AG08395 (cell line): ENCODE results near the gene LYPD1.

Source experiments
- DNase-seq: peaks from one replicate; pipeline ENCODE4 v3.0.0; 2012; ENCODE audit warnings: mixed read lengths, low spot score

The LYPD1 gene

GRCh38 chr2:132632000-132632649 lies 37.9 kb downstream of the LYPD1 start:
- peak; percentile 43 for DNase-seq

DNA sequence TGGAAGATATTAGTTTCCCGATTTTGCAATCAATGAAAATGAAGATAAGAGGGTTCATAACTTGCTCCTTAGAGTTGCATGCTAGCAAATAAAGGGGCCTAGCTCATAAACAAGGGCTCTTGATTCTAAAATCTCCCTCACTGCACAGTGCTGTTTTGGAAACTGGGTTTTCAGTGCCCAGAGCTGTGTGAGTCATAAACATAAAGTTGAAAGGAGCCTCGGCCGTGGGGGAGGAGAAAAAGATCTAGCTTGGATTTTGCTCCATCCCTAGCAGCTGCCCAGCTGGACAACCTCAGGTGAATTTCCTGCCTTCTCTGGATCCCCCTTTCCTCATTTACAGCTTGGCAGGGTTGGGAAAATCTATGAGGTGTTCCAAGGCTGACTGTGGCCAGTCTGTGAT lies 42.5 kb downstream of the LYPD1 start:
- DNase-seq, result peak; percentile 27

GRCh38 chr2:132623096-132623839 lies 46.7 kb downstream of the LYPD1 start:
- peak; percentile 87 for DNase-seq

DNA sequence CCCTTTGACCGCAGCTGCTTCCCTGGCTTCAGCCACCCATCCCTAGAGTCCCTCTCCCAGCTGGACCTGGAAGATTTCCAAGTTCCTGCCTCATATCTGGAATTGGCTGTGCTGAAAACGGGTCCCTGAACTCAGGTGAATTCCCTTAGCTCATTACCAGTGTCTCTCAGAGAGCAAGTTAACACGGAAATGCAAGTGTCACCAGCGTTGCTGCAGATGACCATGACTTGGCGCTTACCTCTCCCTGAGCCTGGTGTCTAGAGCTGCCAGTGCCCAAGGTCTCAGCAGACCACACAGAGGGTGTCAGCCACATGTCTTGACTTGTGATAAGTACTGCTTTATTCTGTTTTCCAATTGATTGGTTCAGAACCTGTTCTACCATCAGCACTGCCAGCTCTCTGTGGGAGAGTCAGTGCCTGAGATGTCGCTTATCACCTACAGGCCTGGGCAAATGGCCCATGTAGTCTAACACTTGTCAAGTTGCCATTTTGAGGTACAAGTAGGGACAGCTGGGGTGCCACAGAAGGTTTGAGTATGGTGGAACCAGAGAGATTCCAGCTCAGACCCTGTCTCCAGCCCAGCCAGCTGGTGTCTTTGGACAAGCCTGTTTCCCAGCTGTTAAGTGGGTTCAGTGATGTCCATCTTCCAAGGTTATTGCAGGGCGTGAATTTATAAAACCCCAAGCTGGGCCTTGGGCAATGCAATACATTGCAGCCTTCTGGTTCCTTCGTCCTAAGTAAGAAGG lies 48.7 kb downstream of the LYPD1 start:
- DNase-seq, result no peak

- peak; percentile 63 for DNase-seq
Measured at GRCh38 chr2:132620115-132620514, 49.9 kb downstream of the LYPD1 start.

- no peak for DNase-seq
Measured at GRCh38 chr2:132618734-132619133, 51.3 kb downstream of the LYPD1 start.

GRCh38 chr2:132617989-132618388 lies 52.0 kb downstream of the LYPD1 start:
- no peak for DNase-seq

GRCh38 chr2:132615329-132616085 lies 54.5 kb downstream of the LYPD1 start:
- no peak for DNase-seq

DNA sequence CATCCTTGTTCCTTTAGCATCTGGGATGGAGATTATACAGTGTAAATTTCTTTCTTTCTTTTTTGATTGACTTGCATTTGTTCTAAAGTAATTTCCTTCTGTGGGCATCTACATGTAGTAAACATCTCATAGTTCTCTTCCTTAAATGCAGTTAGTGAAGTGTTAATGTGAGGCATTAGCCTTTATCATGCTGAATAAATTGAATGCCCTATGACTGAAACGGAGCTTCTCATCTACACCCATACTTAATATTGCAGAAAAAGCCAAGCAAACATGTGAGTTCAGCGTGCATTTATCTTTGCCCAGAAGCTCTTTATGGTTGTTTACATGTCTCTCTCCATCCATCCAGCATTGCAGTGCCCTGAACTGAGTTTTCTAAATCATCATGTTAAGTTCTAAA lies 58.3 kb downstream of the LYPD1 start:
- DNase-seq, result no peak

- DNase-seq, result no peak
Measured at GRCh38 chr2:132609101-132609890, 60.7 kb downstream of the LYPD1 start.

- no peak for DNase-seq
Measured at GRCh38 chr2:132608311-132608710, 61.7 kb downstream of the LYPD1 start.

DNA sequence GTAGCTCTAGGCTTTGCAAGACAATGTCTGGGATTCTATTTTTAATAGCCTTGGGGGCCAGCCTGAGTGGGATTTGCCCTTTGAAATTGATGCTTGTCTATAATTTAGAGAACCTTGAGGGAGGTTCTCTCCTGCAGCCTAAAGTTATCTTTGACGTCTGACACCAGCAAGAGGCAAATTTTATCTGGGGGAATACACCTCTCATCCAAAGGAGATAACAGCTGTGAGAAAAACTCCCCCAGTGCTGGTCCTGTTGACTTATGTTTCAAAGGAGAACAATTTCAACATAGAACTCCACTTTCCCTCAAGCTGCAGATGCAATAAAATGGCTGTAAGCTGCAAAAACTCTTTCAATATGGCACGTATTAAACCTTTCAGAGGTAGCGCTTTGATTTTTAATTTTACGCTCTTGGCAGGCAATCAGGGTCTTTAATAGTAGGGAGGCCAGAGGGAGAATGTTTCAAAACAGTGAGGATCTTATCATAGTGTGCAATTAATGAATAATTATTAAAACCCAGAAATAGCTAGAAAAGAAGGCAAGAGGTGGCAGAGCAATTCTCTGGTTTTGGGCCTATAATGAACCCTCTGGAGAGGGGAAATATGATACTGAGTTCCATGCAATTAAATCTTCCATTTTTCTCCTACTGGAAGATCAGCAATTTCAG lies 62.4 kb downstream of the LYPD1 start:
- no peak for DNase-seq

DNA sequence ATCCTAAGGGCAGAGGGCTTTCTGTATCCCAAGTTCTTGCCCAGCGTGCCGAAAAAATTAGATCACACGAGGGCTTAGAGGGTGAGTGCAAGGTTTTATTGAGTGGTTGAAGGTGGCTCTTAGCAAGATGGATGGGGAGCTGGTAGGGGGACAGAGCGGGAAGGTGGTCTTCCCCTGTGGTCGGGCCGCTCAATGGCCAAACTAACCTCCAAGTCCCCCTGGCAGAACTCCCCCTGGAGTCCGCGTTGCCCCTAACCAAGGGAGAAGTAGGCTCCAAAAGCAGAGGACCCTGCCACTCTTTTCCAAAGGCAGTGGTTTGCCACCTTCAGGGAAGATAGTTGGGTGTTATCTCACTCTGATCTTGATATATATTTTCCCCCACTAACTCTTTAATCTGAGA lies 63.4 kb downstream of the LYPD1 start:
- no peak for DNase-seq

DNA sequence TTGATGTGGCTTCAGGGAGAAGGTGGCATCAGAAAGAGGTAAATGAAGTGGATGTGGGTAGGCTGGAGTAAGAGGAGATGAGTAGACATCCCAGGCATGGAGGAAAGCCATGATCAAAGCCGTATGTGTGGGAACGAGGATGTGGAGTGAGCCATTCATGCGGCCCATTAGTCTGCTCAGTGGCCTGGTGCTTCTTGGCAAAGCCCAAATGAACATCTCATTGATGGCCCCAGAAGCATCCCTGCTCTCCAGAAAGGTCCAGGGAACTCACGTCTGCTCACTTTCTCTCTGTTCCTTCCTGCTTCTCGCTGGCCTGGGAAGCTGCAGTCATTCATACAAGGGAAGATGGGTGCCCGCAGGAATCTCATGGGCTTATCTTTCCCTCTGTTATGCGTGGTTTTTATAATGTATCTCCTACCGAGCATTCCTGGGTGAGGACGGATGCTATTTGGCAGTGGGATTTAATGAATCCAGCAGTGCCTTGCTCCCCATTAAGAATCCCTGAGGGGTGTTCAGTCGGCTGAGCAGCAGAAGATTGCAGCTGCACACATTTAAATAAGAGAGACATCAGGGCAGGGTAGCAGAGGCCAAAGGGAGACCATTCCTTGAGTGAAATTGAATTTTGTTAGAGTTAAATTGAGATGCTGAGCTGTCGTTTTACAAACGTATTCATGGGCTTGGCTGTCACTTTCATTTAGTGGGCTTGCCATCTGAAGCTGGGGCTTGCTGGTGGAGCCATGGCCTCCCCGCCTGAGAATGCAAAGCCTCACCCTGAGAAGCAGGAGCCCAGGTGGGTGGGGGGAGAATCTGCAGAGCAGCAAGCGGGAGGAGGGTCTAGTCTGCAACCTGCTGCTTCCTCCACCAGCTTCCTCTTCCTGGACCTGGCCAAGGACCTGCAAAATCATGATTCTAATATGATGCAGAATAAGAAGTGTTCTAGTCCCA lies 64.5 kb downstream of the LYPD1 start:
- DNase-seq, result no peak

DNA sequence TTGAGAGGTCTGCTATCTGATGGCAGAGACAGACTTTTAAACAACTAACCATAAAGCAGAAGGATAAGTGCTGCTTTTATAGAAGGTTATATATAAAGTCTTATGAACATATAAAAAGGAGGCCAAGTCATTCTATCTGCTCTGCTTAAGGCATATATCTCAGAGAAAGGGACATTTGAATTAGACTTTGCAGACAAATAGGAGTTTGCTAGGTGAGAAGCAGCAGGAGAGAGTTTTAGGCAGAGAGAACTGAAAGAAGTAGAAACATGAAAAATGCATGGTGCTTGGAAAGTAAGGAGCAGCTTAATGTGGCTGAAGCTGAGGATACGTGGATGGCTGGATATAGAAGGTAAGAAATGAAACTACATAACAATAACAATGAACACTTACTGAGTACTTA lies 65.4 kb downstream of the LYPD1 start:
- DNase-seq, result no peak

- DNase-seq, result no peak
Measured at GRCh38 chr2:132599556-132599955, 70.4 kb downstream of the LYPD1 start.

- no peak for DNase-seq
Measured at GRCh38 chr2:132598536-132598935, 71.5 kb downstream of the LYPD1 start.

GRCh38 chr2:132597831-132598230 lies 72.2 kb downstream of the LYPD1 start:
- DNase-seq, result no peak

- no peak for DNase-seq
Measured at GRCh38 chr2:132597166-132597565, 72.8 kb downstream of the LYPD1 start.

DNA sequence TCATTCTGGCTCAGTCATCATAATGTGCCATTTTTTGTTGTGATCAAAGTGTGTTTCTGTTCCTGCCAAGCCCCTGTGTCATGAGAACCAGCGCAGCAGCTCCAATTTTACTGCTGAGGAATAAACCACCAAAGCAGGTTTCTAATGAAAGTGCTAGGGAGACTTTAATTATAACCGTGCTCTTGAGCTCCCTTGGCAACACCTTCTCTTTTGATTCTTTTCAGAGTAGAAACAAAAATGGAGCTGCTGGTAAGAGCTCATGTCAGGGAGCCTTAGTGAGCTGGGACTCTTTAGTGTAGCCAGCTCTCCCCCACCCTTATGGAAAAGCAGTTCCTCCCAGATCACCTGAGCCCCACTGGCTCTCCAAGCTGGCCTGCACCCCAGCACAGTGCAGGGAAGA lies 74.3 kb downstream of the LYPD1 start:
- DNase-seq, result no peak
